Astrocyte (in vitro differentiated cells and primary cell): ENCODE data around the gene ANAPC1. TPM values are rescaled to one million over a fixed set of nuclear protein-coding genes. Genes with fewer than 3 reads are reported as not detected.
"Not testable (repeated sequence)": the region's sequence is repeated elsewhere in the genome, so short reads cannot be mapped to it uniquely, and the experiment has no call there.

Experiments used
- DNase-seq: peaks from one replicate; pipeline ENCODE4 v3.0.0-alpha.2; 2010; ENCODE audit warnings: low read depth
- FAIRE-seq: peaks from 2 replicates; lab custom pipeline; 2011; peaks lifted over from hg19 to GRCh38; lab: Jason Lieb, UNC
- H2AFZ ChIP-seq: 2 replicates; pipeline ENCODE4 v1.6.0; 2012; ENCODE audit warnings: low read depth, low read length, inconsistent platforms
- H3K27ac ChIP-seq: 2 replicates; pipeline ENCODE4 v1.5.1; 2011; ENCODE audit warnings: low read depth, low read length, inconsistent platforms
- H3K27me3 ChIP-seq: 2 replicates; pipeline ENCODE4 v1.6.0; 2011; ENCODE audit warnings: low read length, inconsistent platforms; ENCODE audit not compliant: insufficient read depth
- H3K36me3 ChIP-seq: 2 replicates; pipeline ENCODE4 v1.5.1; 2011; ENCODE audit warnings: low read length, inconsistent platforms; ENCODE audit not compliant: insufficient read depth
- H3K4me1 ChIP-seq: 2 replicates; pipeline ENCODE4 v1.5.1; 2011; ENCODE audit warnings: low read length, inconsistent platforms; ENCODE audit not compliant: insufficient read depth
- H3K4me2 ChIP-seq: 2 replicates; pipeline ENCODE4 v1.6.0; 2012; ENCODE audit warnings: low read length, inconsistent platforms
- H3K4me3 ChIP-seq: 2 replicates; pipeline ENCODE4 v1.5.1; 2011; ENCODE audit warnings: low read depth, mild to moderate bottlenecking, low read length, inconsistent platforms; ENCODE audit not compliant: insufficient read depth
- H3K79me2 ChIP-seq: 2 replicates; pipeline ENCODE4 v1.6.0; 2012; ENCODE audit warnings: mild to moderate bottlenecking, low read length, inconsistent platforms; ENCODE audit not compliant: insufficient read depth
- H3K9ac ChIP-seq: 2 replicates; pipeline ENCODE4 v1.6.0; 2012; ENCODE audit warnings: mild to moderate bottlenecking, low read length, inconsistent platforms
- H3K9me3 ChIP-seq: 2 replicates; pipeline ENCODE4 v1.5.1; 2012; ENCODE audit warnings: low read depth, mild to moderate bottlenecking, low read length, inconsistent platforms; ENCODE audit not compliant: insufficient read depth
- H4K20me1 ChIP-seq: 2 replicates; pipeline ENCODE4 v1.6.0; 2012; ENCODE audit warnings: low read length, inconsistent platforms; ENCODE audit not compliant: insufficient read depth
- H3K27ac Mint-ChIP-seq: one replicate; pipeline ENCODE4 v1.8.0; 2021; ENCODE audit warnings: mild to moderate bottlenecking, mixed read lengths; ENCODE audit not compliant: unreplicated experiment
- H3K27me3 Mint-ChIP-seq: one replicate; pipeline ENCODE4 v1.8.0; 2021; ENCODE audit warnings: low read depth, mixed read lengths; ENCODE audit not compliant: unreplicated experiment
- H3K36me3 Mint-ChIP-seq: one replicate; pipeline ENCODE4 v1.8.0; 2021; ENCODE audit warnings: low read depth, mixed read lengths; ENCODE audit not compliant: unreplicated experiment
- H3K4me1 Mint-ChIP-seq: one replicate; pipeline ENCODE4 v1.8.0; 2021; ENCODE audit warnings: low read depth, mixed read lengths; ENCODE audit not compliant: unreplicated experiment
- H3K4me3 Mint-ChIP-seq: one replicate; pipeline ENCODE4 v1.8.0; 2021; ENCODE audit warnings: mild to moderate bottlenecking, moderate library complexity, mixed read lengths; ENCODE audit not compliant: unreplicated experiment
- H3K9me3 Mint-ChIP-seq: one replicate; pipeline ENCODE4 v1.8.0; 2021; ENCODE audit warnings: mild to moderate bottlenecking, mixed read lengths; ENCODE audit not compliant: unreplicated experiment
- CTCF ChIP-seq: IDR thresholded peaks from 2 replicates; pipeline ENCODE4 v1.5.1; 2011; ENCODE audit warnings: low read depth, mild to moderate bottlenecking, inconsistent platforms, low read length, moderate library complexity; ENCODE audit not compliant: insufficient read depth
- total RNA-seq: library from RNA; stranded (reverse); gene quantifications from 2 replicates; pipeline ENCODE4 v1.2.1, GENCODE V29; 2021

ANAPC1 gene
- total RNA-seq, 1 donor from 2014 or later: 40.7 TPM

- not testable (repeated sequence) for DNase-seq, H3K36me3 ChIP-seq, H2AFZ ChIP-seq, H3K4me3 ChIP-seq, H3K4me1 Mint-ChIP-seq, H3K9me3 ChIP-seq, H3K4me2 ChIP-seq, H3K4me3 Mint-ChIP-seq, H3K27me3 Mint-ChIP-seq, H3K9me3 Mint-ChIP-seq, H3K4me1 ChIP-seq, H3K27ac ChIP-seq, H3K27me3 ChIP-seq, H3K9ac ChIP-seq, H4K20me1 ChIP-seq, H3K79me2 ChIP-seq, H3K27ac Mint-ChIP-seq, H3K36me3 Mint-ChIP-seq
- peak; percentile 35 for TF ChIP-seq CTCF
- FAIRE-seq: peak; percentile 64
Measured at GRCh38 chr2:111735838-111736721, 147.9 kb downstream of the ANAPC1 start.

- not testable (repeated sequence) for H3K4me2 ChIP-seq, H3K4me1 ChIP-seq, H3K27me3 Mint-ChIP-seq, H3K79me2 ChIP-seq, H2AFZ ChIP-seq, H4K20me1 ChIP-seq, H3K9me3 ChIP-seq, H3K4me1 Mint-ChIP-seq, H3K27ac ChIP-seq, H3K4me3 Mint-ChIP-seq, H3K4me3 ChIP-seq, DNase-seq, FAIRE-seq, H3K9me3 Mint-ChIP-seq, H3K9ac ChIP-seq, H3K27ac Mint-ChIP-seq, H3K36me3 Mint-ChIP-seq, H3K36me3 ChIP-seq, H3K27me3 ChIP-seq
Measured at GRCh38 chr2:111735420-111735819, 148.6 kb downstream of the ANAPC1 start.

- not testable (repeated sequence) for H3K27ac Mint-ChIP-seq, H3K4me3 ChIP-seq, H3K36me3 ChIP-seq, H3K9me3 ChIP-seq, H3K27ac ChIP-seq, H3K79me2 ChIP-seq, H3K4me2 ChIP-seq, H3K4me3 Mint-ChIP-seq, H3K27me3 Mint-ChIP-seq, H3K27me3 ChIP-seq, H4K20me1 ChIP-seq, H3K9ac ChIP-seq, FAIRE-seq, H3K9me3 Mint-ChIP-seq, H3K4me1 Mint-ChIP-seq, H3K36me3 Mint-ChIP-seq, DNase-seq, H2AFZ ChIP-seq, H3K4me1 ChIP-seq
Measured at GRCh38 chr2:111729812-111730458, 154.1 kb downstream of the ANAPC1 start.

GRCh38 chr2:111727611-111728110, 156.3 kb downstream of the ANAPC1 start:
- H3K4me3 Mint-ChIP-seq, H3K9me3 Mint-ChIP-seq, H3K9ac ChIP-seq, FAIRE-seq, H3K4me3 ChIP-seq, H3K9me3 ChIP-seq, H3K4me1 ChIP-seq, H3K36me3 ChIP-seq, H3K4me2 ChIP-seq, H3K79me2 ChIP-seq, H3K27ac ChIP-seq, H3K27ac Mint-ChIP-seq, H2AFZ ChIP-seq, H3K36me3 Mint-ChIP-seq, DNase-seq, H3K27me3 Mint-ChIP-seq, H3K4me1 Mint-ChIP-seq, H3K27me3 ChIP-seq, H4K20me1 ChIP-seq: not testable (repeated sequence)

GRCh38 chr2:111725742-111726141, 158.3 kb downstream of the ANAPC1 start:
- not testable (repeated sequence) for H3K4me3 Mint-ChIP-seq, H3K79me2 ChIP-seq, FAIRE-seq, H3K4me1 ChIP-seq, H3K9me3 Mint-ChIP-seq, H3K4me1 Mint-ChIP-seq, H2AFZ ChIP-seq, H3K36me3 Mint-ChIP-seq, H3K9ac ChIP-seq, H3K4me2 ChIP-seq, H3K36me3 ChIP-seq, H3K27ac Mint-ChIP-seq, H3K9me3 ChIP-seq, DNase-seq, H3K27ac ChIP-seq, H3K27me3 Mint-ChIP-seq, H3K27me3 ChIP-seq, H3K4me3 ChIP-seq, H4K20me1 ChIP-seq
